K562 (cell line): ENCODE data around the gene ADI1.

ENCODE experiments used
- ATF3 ChIP-seq, 2 experiments: fragments of 450-650 bp in 1 of 2; sonication (generic) in 1 of 2; formaldehyde crosslinking in 1 of 2; IDR thresholded peaks in 1 of 2; conservative IDR thresholded peaks in 1 of 2; 2 replicates each; pipeline versions ENCODE4 v1.6.1 to v1.8.1; 2016 to 2023; ENCODE audit warnings: mild to moderate bottlenecking in 2 of 2, moderate library complexity in 2 of 2, inconsistent platforms in 1 of 2, missing genetic modification reagents in 1 of 2
- BCLAF1 ChIP-seq, 2 experiments: fragments of 450-650 bp in 1 of 2; IDR thresholded peaks; 2 replicates each; pipeline ENCODE4 v1.6.1; 2011 to 2017; ENCODE audit warnings: low read depth in 2 of 2, antibody characterized with exemption in 1 of 2, borderline replicate concordance in 1 of 2, low read length in 1 of 2, mild to moderate bottlenecking in 1 of 2, mixed read lengths in 1 of 2; ENCODE audit not compliant: control insufficient read depth in 1 of 2
- CBFB ChIP-seq: sonication (generic); formaldehyde crosslinking; IDR thresholded peaks from 2 replicates; pipeline ENCODE4 v1.4.0; 2020; ENCODE audit warnings: mild to moderate bottlenecking, missing genetic modification reagents
- CTCF ChIP-seq, 3 experiments: IDR thresholded peaks in 2 of 3; conservative IDR thresholded peaks in 1 of 3; 2 replicates each; pipeline ENCODE4 v1.5.1; 2011 to 2012; ENCODE audit warnings: low read length in 3 of 3, mild to moderate bottlenecking in 3 of 3, control low read depth in 2 of 3, improper control_type of control experiment in 1 of 3, inconsistent platforms in 1 of 3, low read depth in 1 of 3, mixed read lengths in 1 of 3, moderate library complexity in 1 of 3; ENCODE audit not compliant: insufficient read depth in 2 of 3
- HDAC6 ChIP-seq: IDR thresholded peaks from 2 replicates; pipeline ENCODE4 v1.6.1; 2012; ENCODE audit warnings: low read depth, mild to moderate bottlenecking, control low read depth, inconsistent platforms, low read length, moderate library complexity
- HDGF ChIP-seq: fragments of 450-650 bp; IDR thresholded peaks from 2 replicates; pipeline ENCODE4 v1.6.1; 2016
- MAX ChIP-seq: sonication (generic); formaldehyde crosslinking; IDR thresholded peaks from 2 replicates; pipeline ENCODE4 v1.9.0; 2022; ENCODE audit warnings: mild to moderate bottlenecking, missing genetic modification reagents
- NRF1 ChIP-seq, 2 experiments: fragments of 450-650 bp; IDR thresholded peaks in 1 of 2; conservative IDR thresholded peaks in 1 of 2; 2 replicates each; pipeline ENCODE4 v1.6.1; 2014; ENCODE audit warnings: mild to moderate bottlenecking in 2 of 2
- POLR2A ChIP-seq: fragments of 450-650 bp; conservative IDR thresholded peaks from 2 replicates; pipeline ENCODE4 v1.6.1; 2016
- RFX7 ChIP-seq: fragments of 250-450 bp; sonication (Bioruptor Pico); IDR thresholded peaks from 2 replicates; pipeline ENCODE4 v1.5.1; 2021; ENCODE audit warnings: mild to moderate bottlenecking

GRCh38 chr2:3481736-3482362 is 37.5 kb downstream of the ADI1 start:
- no peak for TF ChIP-seq CBFB
- TF ChIP-seq CTCF (IDR thresholded peaks at IDR 0.05 in 2 of 3, conservative IDR thresholded peaks at IDR 0.05 in 1 of 3; ENCODE audit: insufficient read depth in 2 of 3, low read depth in 1 of 3, low read length in 3 of 3): no peak
- TF ChIP-seq HDAC6: no peak
- no peak for TF ChIP-seq RFX7 (CRISPR knock-in tag)
- no peak for TF ChIP-seq POLR2A
- TF ChIP-seq HDGF: no peak
- no peak for TF ChIP-seq NRF1 (conservative IDR thresholded peaks at IDR 0.05 in 1 of 2, IDR thresholded peaks at IDR 0.05 in 1 of 2)
- TF ChIP-seq MAX: no peak
- TF ChIP-seq ATF3 (IDR thresholded peaks at IDR 0.05): no peak
- TF ChIP-seq ATF3 (CRISPR knock-in tag; conservative IDR thresholded peaks at IDR 0.05): no peak
- no peak for TF ChIP-seq BCLAF1 (IDR thresholded peaks at IDR 0.05; ENCODE audit: borderline replicate concordance in 1 of 2, control insufficient read depth in 1 of 2, low read depth in 2 of 2, low read length in 1 of 2)
